Caco-2 (cell line): ENCODE data around the gene USP1. TPM values are rescaled to one million over a fixed set of nuclear protein-coding genes. Genes with fewer than 3 reads are reported as not detected.

Source experiments
- BruUV-seq: library from RNA; stranded (reverse); fragments of 400-500 nt; replicated peaks from 2 replicates; lab custom pipeline; 2021; lab: Mats Ljungman, UMichigan
- CTCF ChIA-PET: fragments of 300-600 bp; sonication (Branson Sonifier 250); formaldehyde crosslinking; loops from one replicate; lab custom pipeline; 2022; ENCODE audit warnings: antibody characterized with exemption; lab: Charles Lee
- POLR2A ChIA-PET: fragments of 300-600 bp; sonication (Branson Sonifier 250); formaldehyde crosslinking; loops from one replicate; lab custom pipeline; 2022; ENCODE audit warnings: antibody characterized with exemption; lab: Charles Lee
- DNase-seq, 2 experiments: peaks; one replicate each; pipeline versions ENCODE4 v3.0.0 to v3.0.0-alpha.2; 2020 to 2022
- H3K27me3 ChIP-seq: replicated peaks from 2 replicates; pipeline ENCODE4 v1.6.0; 2011; ENCODE audit warnings: low read length; ENCODE audit not compliant: control insufficient read depth, insufficient read depth
- H3K36me3 ChIP-seq: 2 replicates; pipeline ENCODE4 v1.5.1; 2011; ENCODE audit warnings: low read length; ENCODE audit not compliant: control insufficient read depth, insufficient read depth
- H3K4me1 ChIP-seq: fragments of 250-450 bp; sonication (Bioruptor Pico); 2 replicates; pipeline ENCODE4 v1.5.1; 2020; ENCODE audit warnings: mild to moderate bottlenecking
- H3K4me3 ChIP-seq: 2 replicates; pipeline ENCODE4 v1.5.1; 2011; ENCODE audit warnings: low read depth, mild to moderate bottlenecking, control low read depth, low read length
- H3K9me3 ChIP-seq: fragments of 250-450 bp; sonication (Bioruptor Pico); 2 replicates; pipeline ENCODE4 v1.5.1; 2020; ENCODE audit warnings: mild to moderate bottlenecking, moderate library complexity
- H3K27ac Mint-ChIP-seq: one replicate; pipeline ENCODE4 v1.8.0; 2022; ENCODE audit warnings: mixed read lengths; ENCODE audit not compliant: unreplicated experiment
- H3K27me3 Mint-ChIP-seq: one replicate; pipeline ENCODE4 v1.8.0; 2022; ENCODE audit warnings: mixed read lengths; ENCODE audit not compliant: insufficient read depth, unreplicated experiment
- H3K36me3 Mint-ChIP-seq: one replicate; pipeline ENCODE4 v1.8.0; 2022; ENCODE audit warnings: mild to moderate bottlenecking, mixed read lengths; ENCODE audit not compliant: insufficient read depth, unreplicated experiment
- H3K4me1 Mint-ChIP-seq: one replicate; pipeline ENCODE4 v1.8.0; 2022; ENCODE audit warnings: low read depth, mixed read lengths; ENCODE audit not compliant: unreplicated experiment
- H3K4me3 Mint-ChIP-seq: one replicate; pipeline ENCODE4 v1.8.0; 2022; ENCODE audit warnings: mild to moderate bottlenecking, moderate library complexity, mixed read lengths; ENCODE audit not compliant: unreplicated experiment
- H3K9me3 Mint-ChIP-seq: one replicate; pipeline ENCODE4 v1.8.0; 2022; ENCODE audit warnings: mixed read lengths; ENCODE audit not compliant: unreplicated experiment
- CTCF ChIP-seq, 2 experiments: fragments of 200-600 bp in 1 of 2; IDR thresholded peaks; 1 replicate in 1 of 2; 2 replicates in 1 of 2; pipeline versions ENCODE4 v1.5.1 to v1.8.0; 2011 to 2022; ENCODE audit warnings: antibody characterized with exemption in 1 of 2, control low read depth in 1 of 2, inconsistent platforms in 1 of 2, low read depth in 1 of 2, low read length in 1 of 2, mild to moderate bottlenecking in 1 of 2, moderate library complexity in 1 of 2; ENCODE audit not compliant: insufficient read depth in 1 of 2, severe bottlenecking in 1 of 2, unreplicated experiment in 1 of 2
- intact Hi-C: fragments of 100-400 bp; cut with micrococcal nuclease; formaldehyde crosslinking; loops from one replicate; pipeline ENCODE4 v1.10.0; 2022; ENCODE audit not compliant: unreplicated experiment
- total RNA-seq: library from RNA; stranded (reverse); gene quantifications from 2 replicates; pipeline ENCODE4 v1.2.3, GENCODE V29; 2022

The USP1 gene
- total RNA-seq, 1 experiment from 2014 or later, result 39.3 TPM

DNA sequence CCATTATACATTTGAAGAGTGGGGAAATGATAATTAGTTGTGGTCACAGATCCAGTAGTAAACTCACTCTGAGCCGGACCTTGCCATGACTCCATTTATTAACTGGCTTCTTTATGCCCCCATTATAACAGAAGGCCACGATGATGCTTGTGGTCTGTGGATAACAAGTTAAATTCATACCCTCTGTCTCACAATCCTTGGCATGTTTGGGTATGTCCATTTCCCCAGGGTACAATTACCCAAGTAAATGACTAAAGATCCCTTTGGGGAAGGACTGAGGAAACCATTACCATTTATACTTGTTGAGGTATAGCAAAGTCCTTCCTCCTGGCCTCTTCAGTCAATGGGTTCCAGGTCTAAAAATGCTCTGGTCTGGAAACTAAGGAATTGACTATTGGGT is 7.3 kb upstream of the USP1 start:
- no peak for TF ChIP-seq CTCF (IDR thresholded peaks at IDR 0.05; ENCODE audit: insufficient read depth in 1 of 2, low read depth in 1 of 2, low read length in 1 of 2, severe bottlenecking in 1 of 2, unreplicated experiment in 1 of 2)
- BruUV-seq, result no TSS peak
- H3K36me3 Mint-ChIP-seq, result no peaks in the 10 kb centered on the region

DNA sequence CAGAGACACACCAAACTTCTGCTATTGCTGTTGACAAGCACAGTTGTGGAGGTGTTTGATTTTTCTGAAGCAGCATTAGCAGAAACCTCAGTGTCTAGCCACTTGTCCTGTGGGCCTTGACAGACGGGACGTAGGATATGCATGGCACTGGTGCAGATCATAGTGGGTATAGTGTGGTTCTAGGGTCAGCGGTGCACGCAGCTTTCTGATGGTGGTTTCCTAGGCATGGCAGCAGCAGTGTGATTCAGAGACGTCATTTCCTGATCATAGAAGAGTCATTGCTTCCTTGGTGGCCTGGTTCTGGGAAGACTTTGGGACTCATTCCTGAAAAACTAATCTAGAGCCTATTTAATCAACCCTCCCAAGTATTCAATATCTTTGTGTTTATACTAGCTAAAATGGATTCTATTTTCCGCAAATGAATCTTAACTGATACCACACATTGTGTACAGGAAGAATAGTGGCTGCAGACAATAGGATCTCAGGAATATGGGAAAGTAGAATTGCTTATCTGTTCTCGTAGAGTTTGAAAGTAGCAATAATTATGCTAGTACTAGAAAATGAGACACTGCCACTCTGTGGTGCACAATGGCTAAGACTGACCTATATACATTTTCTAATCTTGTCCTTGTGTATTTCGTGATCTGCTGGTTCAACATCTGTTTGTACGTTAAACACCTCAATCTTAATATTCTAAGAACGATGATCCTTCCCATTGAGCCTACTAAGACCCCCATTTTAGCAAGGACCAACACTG is 2.8 kb upstream of the USP1 start:
- Histone ChIP-seq H3K27me3 (no peaks in the 10 kb centered on the region), H3K9me3 (no peaks in the 10 kb centered on the region), H3K4me3 (no peak overlapping the region), H3K4me1 (no peaks in the 10 kb centered on the region; the same call in 1 of the 2 replicates), H3K36me3 (no peaks in the 10 kb centered on the region)
- Mint-ChIP-seq H3K27me3 (no peaks in the 10 kb centered on the region), H3K36me3 (peaks cover 18% of the 10 kb centered on the region), H3K4me3 (no peak overlapping the region), H3K27ac (no peak overlapping the region), H3K9me3 (peaks cover 9% of the 10 kb centered on the region), H3K4me1 (peaks cover 8% of the 10 kb centered on the region)
- BruUV-seq, result no TSS peak
- POLR2A ChIA-PET, result no interaction called here
- intact Hi-C loops, result no loop called here
- TF ChIP-seq CTCF (IDR thresholded peaks at IDR 0.05; ENCODE audit: insufficient read depth in 1 of 2, low read depth in 1 of 2, low read length in 1 of 2, severe bottlenecking in 1 of 2, unreplicated experiment in 1 of 2), result no peak
- no peak for DNase-seq
- CTCF ChIA-PET, result no interaction called here

More for the DNA sequence above, 7.3 kb upstream of the USP1 start:
- intact Hi-C loops, result no loop called here
- peaks cover 4% of the 10 kb centered on the region for H3K4me1 ChIP-seq
- H3K27me3 Mint-ChIP-seq, result no peaks in the 10 kb centered on the region
- DNase-seq, result no peak
- ChIA-PET POLR2A (no interaction called here), CTCF (no interaction called here)
- H3K9me3 Mint-ChIP-seq, result no peaks in the 10 kb centered on the region
- no peak overlapping the region for H3K4me3 ChIP-seq
- H3K4me3 Mint-ChIP-seq, result no peak overlapping the region
- H3K4me1 Mint-ChIP-seq, result peaks cover 3% of the 10 kb centered on the region
- no peaks in the 10 kb centered on the region for H3K27me3 ChIP-seq
- H3K9me3 ChIP-seq, result no peaks in the 10 kb centered on the region
- no peaks in the 10 kb centered on the region for H3K36me3 ChIP-seq
- no peak overlapping the region for H3K27ac Mint-ChIP-seq

- POLR2A ChIA-PET, result no interaction called here
- Histone ChIP-seq H3K9me3 (no peaks in the 10 kb centered on the region), H3K4me3 (no peak overlapping the region), H3K27me3 (no peaks in the 10 kb centered on the region), H3K4me1 (no peaks in the 10 kb centered on the region; the same call in none of the 2 replicates), H3K36me3 (no peaks in the 10 kb centered on the region)
- DNase-seq, result no peak
- Mint-ChIP-seq H3K27ac (no peak overlapping the region), H3K4me1 (peaks cover 8% of the 10 kb centered on the region), H3K27me3 (no peaks in the 10 kb centered on the region), H3K4me3 (no peak overlapping the region), H3K36me3 (peaks cover 18% of the 10 kb centered on the region), H3K9me3 (peaks cover 9% of the 10 kb centered on the region)
- TF ChIP-seq CTCF (IDR thresholded peaks at IDR 0.05; ENCODE audit: insufficient read depth in 1 of 2, low read depth in 1 of 2, low read length in 1 of 2, severe bottlenecking in 1 of 2, unreplicated experiment in 1 of 2), result no peak
- intact Hi-C loops, result no loop called here
- CTCF ChIA-PET, result no interaction called here
- no TSS peak for BruUV-seq
Measured at GRCh38 chr1:62434618-62435001, 2.2 kb upstream of the USP1 start.
